Fibroblast of lung (primary cell): Measurements from ENCODE around the gene HES7. TPM values are rescaled to one million over a fixed set of nuclear protein-coding genes. Genes with fewer than 3 reads are reported as not detected.

Source experiments
- DNase-seq, 2 donors: peaks; one replicate each; pipeline versions ENCODE4 v3.0.0 to v3.0.0-alpha.2; 2010; ENCODE audit warnings: low read depth in 2 of 2
- H2AFZ ChIP-seq: 2 replicates; pipeline ENCODE4 v1.5.1; 2012; ENCODE audit warnings: low read length, control low read depth, inconsistent platforms
- H3K27ac ChIP-seq: 2 replicates; pipeline ENCODE4 v1.5.1; 2011; ENCODE audit warnings: low read length, control low read depth; ENCODE audit not compliant: insufficient read depth
- H3K27me3 ChIP-seq: 2 replicates; pipeline ENCODE4 v1.5.1; 2011; ENCODE audit warnings: mild to moderate bottlenecking, low read length; ENCODE audit not compliant: control insufficient read depth, insufficient read depth
- H3K36me3 ChIP-seq: 2 replicates; pipeline ENCODE4 v1.5.1; 2011; ENCODE audit warnings: low read length; ENCODE audit not compliant: control insufficient read depth, insufficient read depth
- H3K4me1 ChIP-seq: 2 replicates; pipeline ENCODE4 v1.5.1; 2011; ENCODE audit warnings: low read length; ENCODE audit not compliant: control insufficient read depth, insufficient read depth; ENCODE audit errors: extremely low read depth
- H3K4me2 ChIP-seq: 2 replicates; pipeline ENCODE4 v1.5.1; 2011; ENCODE audit warnings: low read length, control low read depth; ENCODE audit not compliant: insufficient read depth; ENCODE audit errors: extremely low read depth
- H3K4me3 ChIP-seq, 4 experiments: fragments of 200-600 bp in 1 of 4; sonication (generic) in 1 of 4; replicated peaks in 1 of 4; 2 replicates each; pipeline ENCODE4 v1.5.1; 2011 to 2016; ENCODE audit warnings: low read length in 4 of 4, low read depth in 3 of 4, mild to moderate bottlenecking in 3 of 4, control low read depth in 2 of 4, inconsistent platforms in 1 of 4, mixed read lengths in 1 of 4; ENCODE audit not compliant: insufficient read depth in 1 of 4; ENCODE audit errors: control extremely low read depth in 1 of 4
- H3K79me2 ChIP-seq: 2 replicates; pipeline ENCODE4 v1.5.1; 2012; ENCODE audit warnings: mild to moderate bottlenecking, low read length, inconsistent platforms; ENCODE audit not compliant: control insufficient read depth, insufficient read depth
- H3K9ac ChIP-seq: 2 replicates; pipeline ENCODE4 v1.5.1; 2011; ENCODE audit warnings: mild to moderate bottlenecking, low read length, control low read depth; ENCODE audit not compliant: insufficient read depth
- H3K9me3 ChIP-seq: 2 replicates; pipeline ENCODE4 v1.5.1; 2012; ENCODE audit warnings: low read depth, low read length; ENCODE audit not compliant: control insufficient read depth, insufficient read depth
- H4K20me1 ChIP-seq: 2 replicates; pipeline ENCODE4 v1.5.1; 2011; ENCODE audit warnings: low read length; ENCODE audit not compliant: control insufficient read depth, insufficient read depth; ENCODE audit errors: extremely low read depth
- CTCF ChIP-seq, 2 donors: IDR thresholded peaks in 1 of 2; conservative IDR thresholded peaks in 1 of 2; 1 replicate in 1 of 2; 2 replicates in 1 of 2; pipeline ENCODE4 v1.5.1; 2011 to 2012; ENCODE audit warnings: low read length in 2 of 2, control low read depth in 1 of 2, inconsistent platforms in 1 of 2, low read depth in 1 of 2, mild to moderate bottlenecking in 1 of 2
- EZH2 ChIP-seq: IDR thresholded peaks from 2 replicates; pipeline ENCODE4 v1.5.1; 2012; ENCODE audit warnings: low read length, control low read depth, mild to moderate bottlenecking; ENCODE audit errors: missing control alignments
- polyA plus RNA-seq, 2 donors: library from polyadenylated mRNA; depleted of rRNA in 1 of 2; stranded (reverse) in 1 of 2; unstranded in 1 of 2; fragments of >200 nt; gene quantifications; 2 replicates each; pipeline ENCODE4 v1.2.1, GENCODE V29; 2011 to 2012; ENCODE audit warnings: missing spikeins in 1 of 2
- total RNA-seq: library from RNA; depleted of rRNA; stranded (reverse); fragments of >200 nt; gene quantifications from 2 replicates; pipeline ENCODE4 v1.2.1, GENCODE V29; 2014

Gene HES7
- total and polyA plus RNA-seq, 2 donors (not counting 1 experiment from before 2014, with no cell fraction given) = under 0.01 TPM; not detected in 1

GRCh38 chr17:8147141-8147804 lies 23.4 kb upstream of the HES7 start:
- H3K4me3 ChIP-seq = no peak overlapping the region
- no peak for DNase-seq
- peaks cover 35% of the 10 kb centered on the region for H3K36me3 ChIP-seq
- no peak overlapping the region for H2AFZ ChIP-seq
- peaks cover 2% of the 10 kb centered on the region for H3K79me2 ChIP-seq
- H4K20me1 ChIP-seq = no peaks in the 10 kb centered on the region
- no peak overlapping the region for H3K9ac ChIP-seq
- no peak overlapping the region for H3K4me2 ChIP-seq
- H3K9me3 ChIP-seq = no peaks in the 10 kb centered on the region
- TF ChIP-seq CTCF (conservative IDR thresholded peaks at IDR 0.05 in 1 of 2, IDR thresholded peaks at IDR 0.05 in 1 of 2; ENCODE audit: low read depth in 1 of 2, low read length in 2 of 2) (no peak), EZH2 (no peak)
- H3K27me3 ChIP-seq = no peaks in the 10 kb centered on the region
- H3K4me1 ChIP-seq = peaks cover 3% of the 10 kb centered on the region
- H3K27ac ChIP-seq = no peak overlapping the region

GRCh38 chr17:8146381-8147140 lies 22.7 kb upstream of the HES7 start:
- Histone ChIP-seq H3K4me1 (peaks cover 3% of the 10 kb centered on the region), H3K27ac (no peak overlapping the region), H3K9ac (no peak overlapping the region), H3K27me3 (no peaks in the 10 kb centered on the region), H3K9me3 (no peaks in the 10 kb centered on the region), H3K4me2 (no peak overlapping the region), H3K4me3 (no peak overlapping the region), H4K20me1 (no peaks in the 10 kb centered on the region), H3K79me2 (peaks cover 2% of the 10 kb centered on the region), H3K36me3 (peaks cover 38% of the 10 kb centered on the region), H2AFZ (no peak overlapping the region)
- no peak for TF ChIP-seq EZH2
- TF ChIP-seq CTCF (conservative IDR thresholded peaks at IDR 0.05 in 1 of 2, IDR thresholded peaks at IDR 0.05 in 1 of 2; ENCODE audit: low read depth in 1 of 2, low read length in 2 of 2) = no peak
- DNase-seq = no peak

- TF ChIP-seq EZH2 (no peak), CTCF (conservative IDR thresholded peaks at IDR 0.05 in 1 of 2, IDR thresholded peaks at IDR 0.05 in 1 of 2; ENCODE audit: low read depth in 1 of 2, low read length in 2 of 2) (no peak)
- Histone ChIP-seq H3K4me2 (no peak overlapping the region), H3K36me3 (peaks cover 41% of the 10 kb centered on the region), H3K4me1 (peaks cover 2% of the 10 kb centered on the region), H4K20me1 (no peaks in the 10 kb centered on the region), H3K9ac (no peak overlapping the region), H3K27me3 (no peaks in the 10 kb centered on the region), H3K9me3 (no peaks in the 10 kb centered on the region), H3K27ac (no peak overlapping the region), H3K4me3 (no peak overlapping the region), H3K79me2 (peaks cover 2% of the 10 kb centered on the region), H2AFZ (no peak overlapping the region)
- no peak for DNase-seq
Observed at GRCh38 chr17:8145811-8146210, 21.9 kb upstream of the HES7 start.
